Neural cell (in vitro differentiated cells): ENCODE data around the gene GRIN1. TPM values are rescaled to one million over a fixed set of nuclear protein-coding genes. Genes with fewer than 3 reads are reported as not detected.

Source experiments
- H2AFZ ChIP-seq: fragments of 200-600, 300-800 bp; sonication (generic), shearing (Covaris generic); 2 replicates; pipeline ENCODE4 v1.6.0; 2014; ENCODE audit warnings: low read depth, mild to moderate bottlenecking, antibody characterized with exemption, low read length, moderate library complexity
- H3F3A ChIP-seq: fragments of 200-600 bp; shearing (Covaris generic); 2 replicates; pipeline ENCODE4 v1.6.1; 2016; ENCODE audit warnings: mild to moderate bottlenecking, moderate library complexity, mixed read lengths, antibody characterized with exemption, low read length; ENCODE audit not compliant: insufficient read depth, poor library complexity, severe bottlenecking
- H3K27ac ChIP-seq: fragments of 200-600, 300-800 bp; sonication (generic), shearing (Covaris generic); 2 replicates; pipeline ENCODE4 v1.5.1; 2014; ENCODE audit warnings: mild to moderate bottlenecking, low read length, moderate library complexity
- H3K27me3 ChIP-seq: fragments of 300-800, 200-600 bp; sonication (generic), shearing (Covaris generic); 2 replicates; pipeline ENCODE4 v1.6.0; 2014; ENCODE audit warnings: mild to moderate bottlenecking, low read depth, low read length, moderate library complexity; ENCODE audit not compliant: insufficient read depth
- H3K36me3 ChIP-seq: fragments of 300-800, 200-600 bp; sonication (generic), shearing (Covaris generic); 2 replicates; pipeline ENCODE4 v1.5.1; 2014; ENCODE audit warnings: mild to moderate bottlenecking, antibody characterized with exemption, low read length, moderate library complexity; ENCODE audit not compliant: insufficient read depth
- H3K4me2 ChIP-seq: fragments of 300-800, 200-600 bp; sonication (generic), shearing (Covaris generic); 2 replicates; pipeline ENCODE4 v1.6.0; 2014; ENCODE audit warnings: mild to moderate bottlenecking, low read length
- H3K4me3 ChIP-seq: fragments of 300-800, 200-600 bp; sonication (generic), shearing (Covaris generic); 2 replicates; pipeline ENCODE4 v1.5.1; 2014; ENCODE audit warnings: mild to moderate bottlenecking, low read length, moderate library complexity
- H3K79me2 ChIP-seq: fragments of 200-600 bp; shearing (Covaris generic); replicated peaks from 2 replicates; pipeline ENCODE4 v1.6.0; 2014; ENCODE audit warnings: mild to moderate bottlenecking, low read length, moderate library complexity; ENCODE audit not compliant: insufficient read depth
- H3K9ac ChIP-seq: fragments of 300-800, 200-600 bp; sonication (generic), shearing (Covaris generic); 2 replicates; pipeline ENCODE4 v1.6.1; 2016; ENCODE audit warnings: mild to moderate bottlenecking, low read length, mixed read lengths
- H3K9me2 ChIP-seq: fragments of 200-600 bp; shearing (Covaris generic); 2 replicates; pipeline ENCODE4 v1.6.1; 2016; ENCODE audit warnings: mild to moderate bottlenecking, low read length, mixed read lengths; ENCODE audit not compliant: insufficient read depth
- H3K9me3 ChIP-seq: fragments of 200-600, 300-800 bp; sonication (generic), shearing (Covaris generic); 2 replicates; pipeline ENCODE4 v1.6.1; 2016; ENCODE audit warnings: mild to moderate bottlenecking, mixed run types, low read length, moderate library complexity, mixed read lengths
- H4K20me1 ChIP-seq: fragments of 200-600 bp; shearing (Covaris generic); 2 replicates; pipeline ENCODE4 v1.6.1; 2016; ENCODE audit warnings: mild to moderate bottlenecking, mixed run types; ENCODE audit not compliant: insufficient read depth
- EP300 ChIP-seq: fragments of 450-650 bp; conservative IDR thresholded peaks from 2 replicates; pipeline ENCODE4 v1.6.1; 2014; ENCODE audit warnings: antibody characterized with exemption, mild to moderate bottlenecking, moderate library complexity; ENCODE audit not compliant: poor library complexity, severe bottlenecking
- EZH2 ChIP-seq: fragments of 200-600, 300-800 bp; shearing (Covaris generic), sonication (generic); IDR thresholded peaks from 2 replicates; pipeline ENCODE4 v1.6.1; 2014; ENCODE audit warnings: antibody characterized with exemption, low read length, borderline replicate concordance, mild to moderate bottlenecking; ENCODE audit not compliant: insufficient read depth, poor library complexity, severe bottlenecking
- POLR2AphosphoS5 ChIP-seq: IDR thresholded peaks from 2 replicates; pipeline ENCODE4 v1.6.1; 2012
- RAD21 ChIP-seq: fragments of 450-650 bp; conservative IDR thresholded peaks from 2 replicates; pipeline ENCODE4 v1.6.1; 2014; ENCODE audit warnings: antibody characterized with exemption, mild to moderate bottlenecking, moderate library complexity
- SMC3 ChIP-seq: fragments of 450-650 bp; conservative IDR thresholded peaks from 2 replicates; pipeline ENCODE4 v1.6.1; 2014; ENCODE audit warnings: antibody characterized with exemption, mild to moderate bottlenecking, moderate library complexity; ENCODE audit not compliant: poor library complexity
- TAF1 ChIP-seq: IDR thresholded peaks from 2 replicates; pipeline ENCODE4 v1.6.1; 2012; ENCODE audit warnings: low read depth
- polyA plus RNA-seq: library from polyadenylated mRNA; depleted of rRNA; stranded (reverse); fragments of >200 nt; gene quantifications from 2 replicates; pipeline ENCODE4 v1.2.3, GENCODE V29; 2014
- TF ChIP-seq, protein P1 (sequence below): IDR thresholded peaks from 2 replicates; pipeline ENCODE4 v1.6.1; 2012; ENCODE audit warnings: borderline replicate concordance
- TF ChIP-seq, protein P2 (sequence below): fragments of 450-650 bp; IDR thresholded peaks from 2 replicates; pipeline ENCODE4 v1.5.1; 2014; ENCODE audit warnings: antibody characterized with exemption, mild to moderate bottlenecking, moderate library complexity; ENCODE audit not compliant: poor library complexity, severe bottlenecking

The GRIN1 gene
- polyA plus RNA-seq, 1 donor from 2014 or later, result 0.58 TPM

DNA sequence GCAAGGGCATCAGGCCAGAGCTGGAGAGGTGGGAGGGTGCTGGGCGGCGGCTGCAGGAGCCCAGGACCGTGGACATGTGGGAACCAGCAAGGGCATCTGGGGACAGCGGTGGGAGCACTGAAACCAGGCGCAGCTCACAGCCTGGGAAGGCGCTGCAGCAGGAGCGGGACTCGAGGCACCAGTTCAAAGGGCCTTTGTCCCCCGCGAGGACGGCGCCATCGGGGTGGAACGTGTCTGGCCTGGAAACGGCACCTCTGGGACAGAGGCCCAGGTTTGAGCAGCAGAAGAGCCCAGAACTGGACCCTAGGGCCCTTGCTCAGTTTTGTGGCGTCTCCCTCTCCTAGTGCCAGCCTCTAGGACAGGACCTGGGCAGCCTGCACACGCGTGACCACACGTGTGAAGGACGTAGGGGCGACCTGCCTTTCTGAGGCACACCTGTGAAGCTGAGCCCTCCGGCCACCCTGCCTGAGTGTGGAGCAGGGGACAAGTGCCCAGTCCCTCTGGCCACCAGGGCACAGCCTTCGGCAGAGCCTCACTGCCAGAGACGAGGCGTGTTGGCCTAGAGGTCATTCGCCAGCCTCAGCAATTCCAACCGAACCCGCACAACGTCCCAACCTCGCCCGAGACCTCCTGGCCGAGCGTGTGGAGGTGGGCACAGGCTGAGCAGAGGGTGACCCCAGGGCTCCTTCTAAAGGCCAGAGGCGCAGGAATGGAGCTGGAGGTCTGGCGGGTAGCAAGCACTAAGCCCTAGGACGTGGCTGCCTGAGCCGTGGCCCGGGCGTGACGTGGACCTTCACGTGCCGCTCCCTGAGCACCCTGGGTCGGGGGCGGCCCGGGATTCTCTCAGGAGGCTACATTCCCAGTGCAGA, 35.1 kb downstream of the GRIN1 start:
- no peak overlapping the region for H3K9ac ChIP-seq
- H3K4me3 ChIP-seq, result no peak overlapping the region
- no peaks in the 10 kb centered on the region for H3K36me3 ChIP-seq
- H4K20me1 ChIP-seq, result no peaks in the 10 kb centered on the region
- H3K9me2 ChIP-seq, result no peaks in the 10 kb centered on the region
- H3K27ac ChIP-seq, result no peak overlapping the region
- H3K9me3 ChIP-seq, result no peaks in the 10 kb centered on the region
- no peaks in the 10 kb centered on the region for H3F3A ChIP-seq
- TF ChIP-seq RAD21, result no peak
- TF ChIP-seq, protein P1, sequence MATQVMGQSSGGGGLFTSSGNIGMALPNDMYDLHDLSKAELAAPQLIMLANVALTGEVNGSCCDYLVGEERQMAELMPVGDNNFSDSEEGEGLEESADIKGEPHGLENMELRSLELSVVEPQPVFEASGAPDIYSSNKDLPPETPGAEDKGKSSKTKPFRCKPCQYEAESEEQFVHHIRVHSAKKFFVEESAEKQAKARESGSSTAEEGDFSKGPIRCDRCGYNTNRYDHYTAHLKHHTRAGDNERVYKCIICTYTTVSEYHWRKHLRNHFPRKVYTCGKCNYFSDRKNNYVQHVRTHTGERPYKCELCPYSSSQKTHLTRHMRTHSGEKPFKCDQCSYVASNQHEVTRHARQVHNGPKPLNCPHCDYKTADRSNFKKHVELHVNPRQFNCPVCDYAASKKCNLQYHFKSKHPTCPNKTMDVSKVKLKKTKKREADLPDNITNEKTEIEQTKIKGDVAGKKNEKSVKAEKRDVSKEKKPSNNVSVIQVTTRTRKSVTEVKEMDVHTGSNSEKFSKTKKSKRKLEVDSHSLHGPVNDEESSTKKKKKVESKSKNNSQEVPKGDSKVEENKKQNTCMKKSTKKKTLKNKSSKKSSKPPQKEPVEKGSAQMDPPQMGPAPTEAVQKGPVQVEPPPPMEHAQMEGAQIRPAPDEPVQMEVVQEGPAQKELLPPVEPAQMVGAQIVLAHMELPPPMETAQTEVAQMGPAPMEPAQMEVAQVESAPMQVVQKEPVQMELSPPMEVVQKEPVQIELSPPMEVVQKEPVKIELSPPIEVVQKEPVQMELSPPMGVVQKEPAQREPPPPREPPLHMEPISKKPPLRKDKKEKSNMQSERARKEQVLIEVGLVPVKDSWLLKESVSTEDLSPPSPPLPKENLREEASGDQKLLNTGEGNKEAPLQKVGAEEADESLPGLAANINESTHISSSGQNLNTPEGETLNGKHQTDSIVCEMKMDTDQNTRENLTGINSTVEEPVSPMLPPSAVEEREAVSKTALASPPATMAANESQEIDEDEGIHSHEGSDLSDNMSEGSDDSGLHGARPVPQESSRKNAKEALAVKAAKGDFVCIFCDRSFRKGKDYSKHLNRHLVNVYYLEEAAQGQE, result no peak
- no peak for TF ChIP-seq EZH2
- TF ChIP-seq, protein P2, sequence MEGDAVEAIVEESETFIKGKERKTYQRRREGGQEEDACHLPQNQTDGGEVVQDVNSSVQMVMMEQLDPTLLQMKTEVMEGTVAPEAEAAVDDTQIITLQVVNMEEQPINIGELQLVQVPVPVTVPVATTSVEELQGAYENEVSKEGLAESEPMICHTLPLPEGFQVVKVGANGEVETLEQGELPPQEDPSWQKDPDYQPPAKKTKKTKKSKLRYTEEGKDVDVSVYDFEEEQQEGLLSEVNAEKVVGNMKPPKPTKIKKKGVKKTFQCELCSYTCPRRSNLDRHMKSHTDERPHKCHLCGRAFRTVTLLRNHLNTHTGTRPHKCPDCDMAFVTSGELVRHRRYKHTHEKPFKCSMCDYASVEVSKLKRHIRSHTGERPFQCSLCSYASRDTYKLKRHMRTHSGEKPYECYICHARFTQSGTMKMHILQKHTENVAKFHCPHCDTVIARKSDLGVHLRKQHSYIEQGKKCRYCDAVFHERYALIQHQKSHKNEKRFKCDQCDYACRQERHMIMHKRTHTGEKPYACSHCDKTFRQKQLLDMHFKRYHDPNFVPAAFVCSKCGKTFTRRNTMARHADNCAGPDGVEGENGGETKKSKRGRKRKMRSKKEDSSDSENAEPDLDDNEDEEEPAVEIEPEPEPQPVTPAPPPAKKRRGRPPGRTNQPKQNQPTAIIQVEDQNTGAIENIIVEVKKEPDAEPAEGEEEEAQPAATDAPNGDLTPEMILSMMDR, result no peak
- TF ChIP-seq EP300, result no peak
- TF ChIP-seq TAF1, result no peak
- TF ChIP-seq POLR2AphosphoS5, result no peak
- no peak overlapping the region for H2AFZ ChIP-seq
- H3K79me2 ChIP-seq, result no peaks in the 10 kb centered on the region
- H3K4me2 ChIP-seq, result no peak overlapping the region
- H3K27me3 ChIP-seq, result peaks cover 13% of the 10 kb centered on the region

DNA sequence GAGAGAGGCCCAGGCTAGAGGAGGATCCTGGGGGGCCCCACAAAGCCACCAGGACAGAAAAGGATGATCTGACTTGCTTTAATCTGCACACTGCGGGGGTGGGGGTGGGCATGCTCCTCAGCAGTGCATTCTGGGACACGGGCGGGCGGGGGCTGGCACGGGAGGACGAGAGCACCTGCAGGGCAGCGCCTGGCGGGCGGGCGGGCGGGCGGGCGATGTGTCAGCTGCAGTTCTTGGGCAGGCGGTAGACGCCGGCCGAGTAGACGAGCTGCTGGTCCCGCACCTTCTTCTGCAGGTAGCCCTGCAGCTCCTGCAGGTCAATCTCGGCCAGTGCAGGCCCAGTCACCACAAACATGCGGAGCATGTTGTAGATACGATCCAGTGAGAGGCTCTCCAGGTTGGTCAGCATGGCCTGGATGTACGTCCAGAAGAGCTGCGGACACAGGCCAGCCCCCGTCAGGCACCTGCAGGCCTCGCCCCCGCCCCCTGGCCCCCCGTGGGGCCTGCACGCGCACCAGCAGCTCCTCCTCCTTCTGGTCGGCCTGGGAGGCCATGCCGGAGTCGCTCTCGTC, 35.9 kb downstream of the GRIN1 start:
- TF ChIP-seq EZH2 (no peak), SMC3 (no peak)
- TF ChIP-seq, protein P2, result no peak
- Histone ChIP-seq H3K9me2 (no peaks in the 10 kb centered on the region), H2AFZ (no peak overlapping the region), H3K36me3 (no peaks in the 10 kb centered on the region), H3K4me3 (no peak overlapping the region), H3K27ac (no peak overlapping the region), H3K4me2 (no peak overlapping the region), H4K20me1 (no peaks in the 10 kb centered on the region), H3K79me2 (no peaks in the 10 kb centered on the region), H3K9ac (no peak overlapping the region), H3K27me3 (peaks cover 11% of the 10 kb centered on the region), H3K9me3 (no peaks in the 10 kb centered on the region), H3F3A (no peaks in the 10 kb centered on the region)
